GM10248 (cell line): ENCODE data around the gene PXK.

Source experiments
- CTCF ChIA-PET: fragments of 300-600 bp; sonication (Branson Sonifier 250); formaldehyde crosslinking; extraction: SDS; loops from one replicate; lab custom pipeline; 2021; ENCODE audit warnings: antibody characterized with exemption; lab: Yijun Ruan, JAX
- POLR2A ChIA-PET: fragments of 350-650 bp; sonication (Branson Sonifier 250); formaldehyde crosslinking; extraction: SDS; loops from one replicate; lab custom pipeline; 2020; ENCODE audit warnings: antibody characterized with exemption; lab: Yijun Ruan, JAX
- DNase-seq: peaks from one replicate; pipeline ENCODE4 v3.0.0; 2012; ENCODE audit errors: extremely low spot score
- TF ChIP-seq, protein P1 (sequence below): IDR thresholded peaks from 2 replicates; pipeline ENCODE4 v1.5.1; 2012; ENCODE audit warnings: mild to moderate bottlenecking, low read depth; ENCODE audit errors: extremely low read depth, missing control alignments, control extremely low read depth

The PXK gene

DNA sequence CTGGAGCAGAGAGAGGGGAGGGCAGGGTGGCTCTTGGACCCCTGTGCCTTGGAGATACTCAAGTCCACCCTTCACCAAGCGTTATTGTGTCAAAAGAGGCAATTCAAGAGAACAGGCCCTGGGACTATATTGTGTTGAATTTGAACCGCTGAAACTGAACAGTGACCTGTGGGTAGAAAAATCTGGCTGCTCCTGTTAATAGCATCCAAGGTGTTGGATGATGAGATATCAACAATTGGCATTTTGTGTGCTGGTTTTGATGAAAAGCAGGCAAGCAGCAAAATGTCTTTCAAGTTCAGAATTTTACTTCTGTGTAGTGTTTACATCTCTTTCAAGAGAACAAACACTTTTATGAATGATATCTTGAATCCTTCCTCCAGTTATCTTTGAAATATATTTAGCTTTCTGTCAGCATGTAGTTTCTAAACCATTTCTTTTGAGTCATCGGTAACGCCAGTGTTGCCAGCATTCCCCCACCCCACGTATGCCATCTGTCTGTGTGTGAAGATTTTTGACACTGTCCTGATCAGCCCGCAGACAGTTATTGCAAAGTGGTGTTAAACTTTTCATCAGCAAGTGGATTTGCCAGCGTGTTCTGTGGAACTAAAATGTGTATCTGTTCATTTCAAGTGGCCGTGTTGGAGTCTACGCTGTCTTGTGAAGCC is 66.1 kb downstream of the PXK start:
- ChIA-PET POLR2A (no interaction called here), CTCF (interaction anchor here (1.5 kb wide), 1 partner anchor 9 kb away, joined by 3 read pairs; no protein-coding TSS in a partner anchor)
- TF ChIP-seq, protein P1, sequence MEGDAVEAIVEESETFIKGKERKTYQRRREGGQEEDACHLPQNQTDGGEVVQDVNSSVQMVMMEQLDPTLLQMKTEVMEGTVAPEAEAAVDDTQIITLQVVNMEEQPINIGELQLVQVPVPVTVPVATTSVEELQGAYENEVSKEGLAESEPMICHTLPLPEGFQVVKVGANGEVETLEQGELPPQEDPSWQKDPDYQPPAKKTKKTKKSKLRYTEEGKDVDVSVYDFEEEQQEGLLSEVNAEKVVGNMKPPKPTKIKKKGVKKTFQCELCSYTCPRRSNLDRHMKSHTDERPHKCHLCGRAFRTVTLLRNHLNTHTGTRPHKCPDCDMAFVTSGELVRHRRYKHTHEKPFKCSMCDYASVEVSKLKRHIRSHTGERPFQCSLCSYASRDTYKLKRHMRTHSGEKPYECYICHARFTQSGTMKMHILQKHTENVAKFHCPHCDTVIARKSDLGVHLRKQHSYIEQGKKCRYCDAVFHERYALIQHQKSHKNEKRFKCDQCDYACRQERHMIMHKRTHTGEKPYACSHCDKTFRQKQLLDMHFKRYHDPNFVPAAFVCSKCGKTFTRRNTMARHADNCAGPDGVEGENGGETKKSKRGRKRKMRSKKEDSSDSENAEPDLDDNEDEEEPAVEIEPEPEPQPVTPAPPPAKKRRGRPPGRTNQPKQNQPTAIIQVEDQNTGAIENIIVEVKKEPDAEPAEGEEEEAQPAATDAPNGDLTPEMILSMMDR, result no peak
- DNase-seq, result no peak

DNA sequence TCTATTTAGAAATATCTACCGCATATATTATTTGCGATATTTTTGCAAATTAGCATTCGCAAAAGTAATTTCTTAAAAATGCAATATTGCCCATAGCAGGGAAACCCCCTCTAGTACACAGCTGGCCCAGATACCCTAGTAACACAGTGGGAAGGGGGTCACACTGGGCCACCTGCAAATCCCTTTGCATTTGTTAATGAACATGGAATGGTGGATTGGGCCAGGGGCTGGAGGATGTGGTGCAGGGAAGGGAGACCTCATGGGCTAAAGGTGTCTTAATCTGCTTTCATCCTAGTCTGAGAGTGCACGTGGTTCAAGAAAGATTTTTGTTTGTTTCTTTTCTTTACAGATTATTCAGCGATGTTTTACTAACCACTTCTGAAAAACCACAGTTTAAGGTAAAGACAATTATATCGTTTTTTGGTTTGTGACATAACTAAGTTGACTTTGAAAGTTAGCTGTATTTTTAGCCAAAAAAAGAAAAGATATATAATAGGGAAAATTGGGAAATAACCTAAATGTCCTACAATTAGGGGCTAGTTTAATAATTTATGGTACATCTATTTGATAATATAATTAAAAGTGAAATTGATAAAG is 70.9 kb downstream of the PXK start:
- POLR2A ChIA-PET, result interaction anchor here (0.6 kb wide), 1 partner anchor 211 kb away, joined by 4 read pairs; no protein-coding TSS in a partner anchor
- DNase-seq, result no peak
- TF ChIP-seq, protein P1, result no peak
- CTCF ChIA-PET, result interaction anchor here (0.8 to 4.8 kb wide), 6 partner anchors 10 to 97 kb away, joined by 3 to 28 read pairs (median 5); partner anchors contain the start of genes HTD2 and RPP14

DNA sequence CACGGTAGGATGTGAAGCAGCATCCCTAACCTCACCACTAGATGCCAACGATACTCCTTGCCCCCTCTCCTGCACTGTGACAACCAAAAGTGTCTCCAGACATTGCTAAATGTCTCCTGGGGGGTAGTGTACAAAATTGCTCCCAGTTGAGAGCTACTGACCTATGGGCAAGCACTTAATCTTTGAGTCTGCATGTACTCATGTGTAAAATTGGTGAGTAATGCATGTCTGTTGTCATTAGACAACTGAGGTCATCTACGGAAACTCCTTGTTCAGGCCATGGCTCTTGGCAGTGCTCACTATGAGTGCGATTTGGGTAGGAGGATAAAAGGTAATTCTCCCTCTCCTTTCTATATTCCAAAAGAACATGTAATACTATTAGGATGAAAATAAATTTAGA is 71.7 kb downstream of the PXK start:
- POLR2A ChIA-PET, result interaction anchor here (0.6 kb wide), 1 partner anchor 212 kb away, joined by 4 read pairs; no protein-coding TSS in a partner anchor
- CTCF ChIA-PET, result interaction anchor here (1.2 to 4.8 kb wide), 4 partner anchors 9 to 70 kb away, joined by 3 to 28 read pairs (median 5); no protein-coding TSS in a partner anchor
- DNase-seq, result no peak
- TF ChIP-seq, protein P1, result no peak

DNA sequence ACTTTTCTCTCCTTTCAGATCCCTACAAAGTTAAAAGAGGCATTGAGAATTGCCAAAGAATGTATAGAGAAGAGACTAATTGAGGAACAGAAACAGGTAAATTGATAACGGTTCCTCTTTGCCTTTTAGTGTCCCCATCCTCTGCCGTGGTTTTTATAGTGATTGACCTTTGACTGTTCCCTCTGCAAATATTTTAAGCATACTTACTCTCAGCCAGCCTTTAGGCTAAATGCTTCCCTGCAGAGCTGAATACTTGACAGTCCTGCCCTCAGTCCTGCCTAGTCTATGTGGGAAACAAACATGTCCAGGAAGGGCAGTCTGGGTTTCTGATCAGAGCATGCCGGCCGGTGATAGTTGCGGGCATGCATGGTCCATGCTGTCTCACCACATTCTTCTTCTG is 76.2 kb downstream of the PXK start:
- no peak for DNase-seq
- ChIA-PET CTCF (interaction anchor here (1.1 to 1.9 kb wide), 6 partner anchors 9 to 43 kb away, joined by 3 to 5 read pairs (median 5); no protein-coding TSS in a partner anchor), POLR2A (no interaction called here)
- TF ChIP-seq, protein P1, result no peak

DNA sequence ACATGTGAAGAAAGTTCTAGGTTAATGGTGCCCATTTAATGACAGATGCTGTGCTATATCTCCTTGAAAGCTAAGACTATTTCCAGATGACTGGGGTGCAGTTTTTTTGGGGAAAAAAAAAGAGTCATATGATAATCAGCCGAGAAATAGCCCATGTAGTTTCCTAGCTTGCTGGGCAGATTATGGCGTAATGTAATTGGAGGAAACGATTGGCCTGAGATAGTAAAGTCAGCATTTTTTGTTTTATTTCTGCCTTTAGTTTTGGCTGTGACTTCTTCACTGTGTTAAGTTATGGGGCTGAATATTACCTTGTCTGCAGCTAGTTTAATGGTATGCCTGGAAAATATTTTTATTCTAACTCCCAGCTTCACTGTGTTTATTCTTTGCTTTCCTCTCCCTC is 77.0 kb downstream of the PXK start:
- POLR2A ChIA-PET, result no interaction called here
- TF ChIP-seq, protein P1, result no peak
- DNase-seq, result no peak
- CTCF ChIA-PET, result interaction anchor here (0.9 to 1.9 kb wide), 6 partner anchors 9 to 62 kb away, joined by 3 to 5 read pairs (median 5); no protein-coding TSS in a partner anchor

DNA sequence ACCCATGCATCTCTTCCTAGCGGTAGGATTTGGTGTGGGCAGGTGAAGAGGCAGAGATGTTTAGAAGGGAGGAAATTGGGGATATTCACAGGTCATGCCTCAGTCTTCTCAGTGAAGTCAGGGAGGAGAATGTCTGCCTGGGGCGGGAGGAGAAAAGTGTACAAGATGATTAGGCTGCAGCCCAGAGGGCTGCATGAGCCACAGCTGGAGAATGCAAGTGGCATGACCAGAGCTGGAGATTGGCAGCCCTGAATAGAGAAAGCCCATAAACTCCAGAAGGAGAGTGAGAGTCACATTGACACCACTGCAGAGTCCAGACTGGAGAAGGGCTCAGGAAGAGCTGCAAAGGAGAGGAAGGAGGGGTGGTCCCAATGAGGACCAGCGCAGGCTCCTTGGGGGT is 78.3 kb downstream of the PXK start:
- ChIA-PET CTCF (interaction anchor here (1.0 to 3.8 kb wide), 7 partner anchors 10 to 104 kb away, joined by 4 to 22 read pairs (median 4); partner anchors contain the start of genes HTD2 and RPP14), POLR2A (no interaction called here)
- TF ChIP-seq, protein P1, result no peak
- DNase-seq, result no peak
